ENCODE data around the gene PGM5.

GRCh38 chr9:68417762-68418161 is 61.4 kb downstream of the PGM5 start:
- TF ChIP-seq POLR2A (IDR thresholded peaks at IDR 0.05; ENCODE audit: low read depth, low read length) (no peak), TAF1 (IDR thresholded peaks at IDR 0.05; ENCODE audit: borderline replicate concordance, low read depth, low read length) (no peak), POLR2AphosphoS5 (IDR thresholded peaks at IDR 0.05; ENCODE audit: low read depth, low read length) (no peak)
